Left ventricle myocardium inferior (tissue), 1 donor: ENCODE results near the gene PCBP1. TPM values are rescaled to one million over a fixed set of nuclear protein-coding genes. Genes with fewer than 3 reads are reported as not detected.

Experiments used
- DNase-seq: peaks from one replicate; pipeline ENCODE4 v3.0.0-alpha.2; 2020
- H3K27ac ChIP-seq: fragments of 200-600 bp; replicated peaks from 2 replicates; pipeline ENCODE4 v1.8.0; 2021
- H3K27me3 ChIP-seq: fragments of 200-600 bp; 2 replicates; pipeline ENCODE4 v1.8.0; 2021; ENCODE audit warnings: low read depth
- H3K36me3 ChIP-seq: fragments of 200-600 bp; 2 replicates; pipeline ENCODE4 v1.8.0; 2021
- H3K4me1 ChIP-seq: fragments of 200-600 bp; 2 replicates; pipeline ENCODE4 v1.8.0; 2021
- H3K4me3 ChIP-seq: fragments of 200-600 bp; 2 replicates; pipeline ENCODE4 v1.8.0; 2021; ENCODE audit warnings: mild to moderate bottlenecking, moderate library complexity
- H3K9me3 ChIP-seq: fragments of 200-600 bp; replicated peaks from 2 replicates; pipeline ENCODE4 v1.8.0; 2021
- intact Hi-C: fragments of 100-400 bp; cut with micrococcal nuclease; formaldehyde crosslinking; loops from one replicate; pipeline ENCODE4 v1.11.0; 2022
- long read RNA-seq: library from polyadenylated mRNA; unstranded; transcript quantifications from one replicate; pipeline ENCODE4 v2.0.0, GENCODE V29; 2021
- total RNA-seq: library from RNA; stranded (reverse); fragmentation: NEBNext Ultra II Directional; extraction: Animal tissue kit (Norgen Biotek cat#: 25700); gene quantifications from one replicate; pipeline ENCODE4 v1.2.1, GENCODE V29; 2021
- TF ChIP-seq, protein P1 (sequence below): fragments of 200-600 bp; IDR thresholded peaks from 2 replicates; pipeline ENCODE4 v1.8.0; 2021; ENCODE audit warnings: antibody characterized with exemption, mild to moderate bottlenecking, borderline replicate concordance
- donor health status: DM: no; HTN: yes; CAD: no; lungs with severe emphysema.

PCBP1 gene
- total RNA-seq = 205 TPM
- long read RNA-seq, transcript PCBP1-201 (1 exons, 1,750 nt) = major isoform, 345 of 346 reads
- long read RNA-seq, partial matches to known transcripts = 0 of 346 reads
- long read RNA-seq, other reads (novel, unspliced or antisense) = 1 of 346 reads

DNA sequence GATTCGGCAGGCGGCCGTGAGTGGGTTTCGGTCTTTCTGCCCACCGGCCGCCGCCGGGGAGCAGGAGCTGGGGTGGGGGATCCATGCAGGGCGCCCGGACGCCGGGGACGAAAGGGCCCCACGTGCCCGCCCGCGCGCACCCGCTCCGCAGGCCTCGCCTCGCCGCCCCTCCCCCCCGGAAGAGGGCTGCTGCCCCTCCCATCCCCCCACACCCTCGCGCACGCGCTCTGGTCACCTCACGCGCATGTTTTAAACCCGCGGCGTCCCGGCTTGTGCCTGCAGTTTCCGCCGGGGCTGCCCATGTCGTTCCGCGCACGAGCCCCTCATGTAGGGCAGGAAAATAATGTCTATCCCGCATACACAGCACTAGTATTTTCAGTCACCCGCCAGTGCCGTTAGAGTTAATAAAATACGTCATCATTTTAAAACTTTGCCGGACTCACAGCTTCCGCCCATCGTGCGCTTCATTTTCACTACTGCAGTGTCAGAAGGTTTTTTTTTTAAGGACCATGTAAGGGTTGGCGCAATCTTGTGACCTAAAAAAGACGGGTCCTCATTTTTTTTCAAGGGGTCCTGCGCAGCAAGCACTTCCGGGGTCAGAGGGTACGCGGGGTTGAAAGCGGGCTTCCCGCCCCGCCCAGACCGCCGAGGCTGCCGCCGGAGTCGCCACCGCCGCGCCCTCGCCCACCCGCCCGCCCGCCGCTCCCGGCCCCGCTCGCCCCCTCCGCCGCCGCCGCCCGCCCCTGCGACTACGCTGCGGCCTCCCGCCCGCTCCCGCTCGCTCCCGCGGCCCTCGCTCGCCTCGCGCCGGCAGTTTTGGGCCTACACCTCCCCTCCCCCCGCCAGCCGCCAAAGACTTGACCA is at the start of gene PCBP1:
Gene PCBP1 (plus strand): TSS at position 640 of the 864 bp plus-strand sequence. CDS start 267 bp downstream, outside the sequence.
- H3K9me3 ChIP-seq = no peaks in the 10 kb centered on the region
- H3K27me3 ChIP-seq = no peaks in the 10 kb centered on the region
- H3K36me3 ChIP-seq = peaks cover 38% of the 10 kb centered on the region
- H3K27ac ChIP-seq = peak within 1 kb of the TSS; percentile 100
- H3K4me1 ChIP-seq = peaks cover 67% of the 10 kb centered on the region
- peak; percentile 97 for DNase-seq
- H3K4me3 ChIP-seq = peak within 1 kb of the TSS; percentile 82
- TF ChIP-seq, protein P1, sequence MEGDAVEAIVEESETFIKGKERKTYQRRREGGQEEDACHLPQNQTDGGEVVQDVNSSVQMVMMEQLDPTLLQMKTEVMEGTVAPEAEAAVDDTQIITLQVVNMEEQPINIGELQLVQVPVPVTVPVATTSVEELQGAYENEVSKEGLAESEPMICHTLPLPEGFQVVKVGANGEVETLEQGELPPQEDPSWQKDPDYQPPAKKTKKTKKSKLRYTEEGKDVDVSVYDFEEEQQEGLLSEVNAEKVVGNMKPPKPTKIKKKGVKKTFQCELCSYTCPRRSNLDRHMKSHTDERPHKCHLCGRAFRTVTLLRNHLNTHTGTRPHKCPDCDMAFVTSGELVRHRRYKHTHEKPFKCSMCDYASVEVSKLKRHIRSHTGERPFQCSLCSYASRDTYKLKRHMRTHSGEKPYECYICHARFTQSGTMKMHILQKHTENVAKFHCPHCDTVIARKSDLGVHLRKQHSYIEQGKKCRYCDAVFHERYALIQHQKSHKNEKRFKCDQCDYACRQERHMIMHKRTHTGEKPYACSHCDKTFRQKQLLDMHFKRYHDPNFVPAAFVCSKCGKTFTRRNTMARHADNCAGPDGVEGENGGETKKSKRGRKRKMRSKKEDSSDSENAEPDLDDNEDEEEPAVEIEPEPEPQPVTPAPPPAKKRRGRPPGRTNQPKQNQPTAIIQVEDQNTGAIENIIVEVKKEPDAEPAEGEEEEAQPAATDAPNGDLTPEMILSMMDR = no peak
- intact Hi-C loops = loop anchor here (5.0 kb wide), 1 partner anchor 50 kb away; no protein-coding TSS in a partner anchor

DNA sequence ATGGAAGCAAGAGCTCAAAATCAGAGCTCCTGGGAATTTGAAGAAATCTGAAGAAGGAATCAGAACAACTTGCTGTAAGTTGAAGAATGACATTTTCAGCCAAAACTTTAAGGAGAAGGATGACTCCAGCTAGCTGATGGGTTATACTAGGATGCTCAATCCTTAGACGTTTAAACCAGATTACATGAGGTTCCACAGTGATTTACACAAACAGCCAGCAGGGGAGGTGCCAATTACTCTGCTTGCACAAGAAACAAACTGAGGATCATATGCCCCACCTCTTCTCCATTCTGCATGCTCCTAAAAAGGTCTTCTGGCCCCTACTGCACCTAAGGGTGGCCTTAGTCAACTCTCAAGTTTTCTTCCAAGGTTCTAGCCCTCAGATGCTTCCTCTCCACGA is 47.9 kb upstream of the PCBP1 start:
- Histone ChIP-seq H3K27me3 (no peaks in the 10 kb centered on the region), H3K27ac (no peak overlapping the region), H3K36me3 (no peaks in the 10 kb centered on the region), H3K4me1 (peaks cover 13% of the 10 kb centered on the region), H3K9me3 (no peaks in the 10 kb centered on the region), H3K4me3 (no peak overlapping the region)
- DNase-seq = no peak
- TF ChIP-seq, protein P1 = no peak
- intact Hi-C loops = no loop called here

DNA sequence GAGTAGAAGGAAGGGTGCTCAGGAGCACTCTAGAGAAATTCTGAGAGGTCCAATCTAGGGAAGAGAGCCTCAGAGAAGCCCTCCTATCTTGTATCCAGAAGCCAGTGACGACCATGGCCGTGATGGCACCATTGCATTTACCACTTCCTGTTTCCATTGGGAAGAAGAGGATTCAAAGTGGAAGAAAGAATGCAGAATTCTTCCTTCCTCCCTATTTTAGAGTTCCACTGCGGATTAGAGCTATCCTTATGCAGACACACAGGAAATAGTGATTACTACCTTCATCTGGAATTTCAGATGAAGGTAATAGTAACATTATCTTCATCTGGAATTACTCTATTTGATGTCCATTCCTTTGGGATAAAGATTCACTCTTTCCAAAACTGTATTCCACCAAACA is 45.6 kb upstream of the PCBP1 start:
- Histone ChIP-seq H3K4me1 (peaks cover 21% of the 10 kb centered on the region), H3K9me3 (no peaks in the 10 kb centered on the region), H3K4me3 (no peak overlapping the region), H3K36me3 (no peaks in the 10 kb centered on the region), H3K27me3 (no peaks in the 10 kb centered on the region), H3K27ac (no peak overlapping the region)
- intact Hi-C loops = no loop called here
- no peak for DNase-seq
- TF ChIP-seq, protein P1 = no peak

DNA sequence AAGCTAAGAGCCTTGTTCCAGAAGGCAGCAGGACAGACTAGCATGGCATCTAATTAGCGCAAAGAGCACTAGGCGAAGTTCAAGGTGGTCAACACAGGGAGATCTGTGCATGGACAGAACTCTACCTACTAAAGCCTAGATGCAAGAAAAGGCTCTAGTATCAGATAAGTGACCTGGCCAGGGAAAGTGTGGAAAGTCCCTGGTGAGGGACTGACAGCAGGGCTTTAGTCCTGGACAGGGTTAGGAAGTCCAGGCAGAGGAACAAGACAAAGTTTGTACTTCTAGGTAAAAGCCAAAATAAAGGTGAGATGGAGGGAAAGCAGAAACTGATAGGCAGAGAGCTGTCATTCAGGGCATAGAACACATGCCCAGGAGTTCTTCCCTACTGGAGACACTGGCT is 45.0 kb upstream of the PCBP1 start:
- intact Hi-C loops = no loop called here
- no peak for DNase-seq
- Histone ChIP-seq H3K4me3 (no peak overlapping the region), H3K4me1 (peaks cover 26% of the 10 kb centered on the region), H3K27me3 (no peaks in the 10 kb centered on the region), H3K27ac (no peak overlapping the region), H3K36me3 (no peaks in the 10 kb centered on the region), H3K9me3 (no peaks in the 10 kb centered on the region)
- TF ChIP-seq, protein P1 = no peak

DNA sequence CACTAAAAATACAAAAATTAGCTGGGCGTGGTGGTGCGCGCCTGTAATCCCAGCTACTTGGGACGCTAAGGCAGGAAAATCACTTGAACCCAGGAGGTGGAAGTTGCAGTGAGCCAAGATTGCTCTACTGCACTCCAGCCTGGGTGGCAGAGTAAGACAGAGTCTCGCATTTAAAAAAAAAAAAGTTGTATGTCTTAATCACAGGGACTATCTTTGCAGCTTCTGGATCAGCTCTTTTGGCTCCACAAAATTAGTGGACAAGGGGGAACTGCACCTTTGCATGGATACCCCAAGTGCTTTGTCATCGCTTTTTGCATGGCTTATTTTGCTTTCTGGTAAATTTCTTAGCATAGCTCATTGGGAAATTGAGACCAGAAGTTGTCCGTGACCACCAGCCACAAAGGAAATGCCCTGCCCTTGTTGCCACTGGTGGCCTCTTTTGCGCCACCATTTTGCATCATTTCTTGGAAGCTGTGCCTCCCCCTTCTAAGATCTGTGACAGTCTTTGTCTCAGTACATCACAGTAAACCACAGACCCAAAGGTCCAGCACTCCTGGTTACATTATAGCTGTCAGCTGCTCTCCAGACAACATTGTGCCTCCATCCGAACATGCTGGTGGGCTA is 43.9 kb upstream of the PCBP1 start:
- Histone ChIP-seq H3K27me3 (no peaks in the 10 kb centered on the region), H3K4me3 (no peak overlapping the region), H3K36me3 (peaks cover 3% of the 10 kb centered on the region), H3K27ac (no peak overlapping the region), H3K4me1 (peaks cover 26% of the 10 kb centered on the region), H3K9me3 (no peaks in the 10 kb centered on the region)
- no peak for DNase-seq
- intact Hi-C loops = no loop called here
- TF ChIP-seq, protein P1 = no peak
